Hepatocyte (in vitro differentiated cells): ENCODE results near the gene NFIX.

Experiments used
- EZH2 ChIP-seq: fragments of 200-600 bp; sonication (generic); IDR thresholded peaks from 2 replicates; pipeline ENCODE4 v1.6.1; 2016; ENCODE audit warnings: antibody characterized with exemption, mild to moderate bottlenecking, borderline replicate concordance
- EZH2phosphoT487 ChIP-seq: fragments of 200-600 bp; sonication (generic); IDR thresholded peaks from one replicate; pipeline ENCODE4 v1.6.1; 2018; ENCODE audit warnings: antibody characterized with exemption, mild to moderate bottlenecking, low read depth, moderate library complexity; ENCODE audit not compliant: unreplicated experiment, severe bottlenecking
- TF ChIP-seq, protein P1 (sequence below): fragments of 200-600 bp; sonication (generic); IDR thresholded peaks from 2 replicates; pipeline ENCODE4 v1.5.1; 2016; ENCODE audit warnings: antibody characterized with exemption, mild to moderate bottlenecking; ENCODE audit not compliant: poor library complexity

DNA sequence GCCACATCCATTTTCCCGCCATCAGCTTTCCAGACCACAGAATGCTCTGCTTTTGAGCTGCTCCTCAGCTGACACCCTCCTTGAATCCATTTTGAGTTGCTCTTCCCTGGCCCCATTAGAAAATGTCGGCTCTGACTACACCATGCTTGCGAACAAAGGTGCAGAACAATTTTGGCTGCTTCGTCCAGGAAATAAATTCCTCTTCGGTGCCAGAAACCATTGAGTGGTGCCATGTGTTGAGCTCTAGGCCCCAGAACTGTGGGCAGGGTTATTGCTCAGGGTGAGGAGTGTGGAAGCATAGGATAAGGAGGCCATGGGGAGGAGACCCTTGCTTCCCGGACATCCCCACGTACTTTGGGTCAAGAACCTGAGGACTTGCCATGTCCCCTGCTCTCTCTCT is 52.1 kb downstream of the NFIX start:
- TF ChIP-seq, protein P1, sequence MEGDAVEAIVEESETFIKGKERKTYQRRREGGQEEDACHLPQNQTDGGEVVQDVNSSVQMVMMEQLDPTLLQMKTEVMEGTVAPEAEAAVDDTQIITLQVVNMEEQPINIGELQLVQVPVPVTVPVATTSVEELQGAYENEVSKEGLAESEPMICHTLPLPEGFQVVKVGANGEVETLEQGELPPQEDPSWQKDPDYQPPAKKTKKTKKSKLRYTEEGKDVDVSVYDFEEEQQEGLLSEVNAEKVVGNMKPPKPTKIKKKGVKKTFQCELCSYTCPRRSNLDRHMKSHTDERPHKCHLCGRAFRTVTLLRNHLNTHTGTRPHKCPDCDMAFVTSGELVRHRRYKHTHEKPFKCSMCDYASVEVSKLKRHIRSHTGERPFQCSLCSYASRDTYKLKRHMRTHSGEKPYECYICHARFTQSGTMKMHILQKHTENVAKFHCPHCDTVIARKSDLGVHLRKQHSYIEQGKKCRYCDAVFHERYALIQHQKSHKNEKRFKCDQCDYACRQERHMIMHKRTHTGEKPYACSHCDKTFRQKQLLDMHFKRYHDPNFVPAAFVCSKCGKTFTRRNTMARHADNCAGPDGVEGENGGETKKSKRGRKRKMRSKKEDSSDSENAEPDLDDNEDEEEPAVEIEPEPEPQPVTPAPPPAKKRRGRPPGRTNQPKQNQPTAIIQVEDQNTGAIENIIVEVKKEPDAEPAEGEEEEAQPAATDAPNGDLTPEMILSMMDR, result no peak
- TF ChIP-seq EZH2 (no peak), EZH2phosphoT487 (no peak)
